GM20000 (cell line): ENCODE results near the gene CDR2L.

Experiments
- DNase-seq: peaks from one replicate; pipeline ENCODE4 v3.0.0; 2012; ENCODE audit warnings: low spot score
- CTCF ChIP-seq: IDR thresholded peaks from 2 replicates; pipeline ENCODE4 v1.5.1; 2012; ENCODE audit warnings: mild to moderate bottlenecking, control low read depth; ENCODE audit errors: extremely low read depth, missing control alignments

CDR2L gene

GRCh38 chr17:74970395-74970794 is 17.0 kb upstream of the CDR2L start:
- no peak for TF ChIP-seq CTCF
- DNase-seq: no peak

- no peak for TF ChIP-seq CTCF
- no peak for DNase-seq
Observed at GRCh38 chr17:74971069-74971841, 16.2 kb upstream of the CDR2L start.

GRCh38 chr17:74971842-74972106 is 15.7 kb upstream of the CDR2L start:
- DNase-seq: peak; percentile 49
- no peak for TF ChIP-seq CTCF

- no peak for TF ChIP-seq CTCF
- peak; percentile 90 for DNase-seq
Observed at GRCh38 chr17:74972107-74972972, 15.1 kb upstream of the CDR2L start, which contains the start of gene HID1. TSS of gene HID1 (minus strand) at chr17:74972759. CDS start at chr17:74972656, 103 bp downstream.

GRCh38 chr17:74972973-74973328 is 14.5 kb upstream of the CDR2L start:
- TF ChIP-seq CTCF: no peak
- peak; percentile 39 for DNase-seq

GRCh38 chr17:74975943-74976342 is 11.5 kb upstream of the CDR2L start:
- TF ChIP-seq CTCF: no peak
- DNase-seq: no peak

GRCh38 chr17:74977802-74978201 is 9.6 kb upstream of the CDR2L start:
- no peak for TF ChIP-seq CTCF
- no peak for DNase-seq
